KMS-11 (cell line): ENCODE results near the gene COL18A1.
"Not testable (repeated sequence)": the region's sequence is repeated elsewhere in the genome, so short reads cannot be mapped to it uniquely, and the experiment has no call there.

Experiments
- H2AFZ ChIP-seq: fragments of 200-600 bp; sonication (generic); 2 replicates; pipeline ENCODE4 v1.6.1; 2016; ENCODE audit warnings: antibody characterized with exemption, mixed run types, low read depth
- H3K27ac ChIP-seq: fragments of 200-600 bp; sonication (generic); 2 replicates; pipeline ENCODE4 v1.6.1; 2016; ENCODE audit warnings: mild to moderate bottlenecking, mixed run types
- H3K27me3 ChIP-seq: fragments of 200-600 bp; sonication (generic); 2 replicates; pipeline ENCODE4 v1.6.1; 2017; ENCODE audit warnings: mild to moderate bottlenecking, low read depth, mixed run types, moderate library complexity; ENCODE audit not compliant: insufficient read depth
- H3K36me3 ChIP-seq: fragments of 200-600 bp; sonication (generic); 2 replicates; pipeline ENCODE4 v1.6.1; 2017; ENCODE audit warnings: mild to moderate bottlenecking, mixed run types; ENCODE audit not compliant: insufficient read depth
- H3K4me1 ChIP-seq: fragments of 200-600 bp; sonication (generic); 2 replicates; pipeline ENCODE4 v1.6.1; 2016; ENCODE audit warnings: mild to moderate bottlenecking, low read depth, mixed run types; ENCODE audit not compliant: poor library complexity, severe bottlenecking
- H3K4me2 ChIP-seq: fragments of 200-600 bp; sonication (generic); 2 replicates; pipeline ENCODE4 v1.7.0; 2016; ENCODE audit warnings: mild to moderate bottlenecking, mixed run types
- H3K4me3 ChIP-seq: fragments of 200-600 bp; sonication (generic); IDR thresholded peaks from 2 replicates; pipeline ENCODE4 v1.6.1; 2017; ENCODE audit warnings: low read depth, low read length, mixed read lengths; ENCODE audit not compliant: insufficient read depth
- H3K79me2 ChIP-seq: fragments of 200-600 bp; sonication (generic); 2 replicates; pipeline ENCODE4 v1.6.1; 2016; ENCODE audit warnings: low read depth, mixed run types; ENCODE audit not compliant: insufficient read depth
- H3K9ac ChIP-seq: fragments of 200-600 bp; sonication (generic); 2 replicates; pipeline ENCODE4 v1.6.1; 2016; ENCODE audit warnings: mild to moderate bottlenecking, mixed run types
- H4K20me1 ChIP-seq: fragments of 200-600 bp; sonication (generic); 2 replicates; pipeline ENCODE4 v1.6.1; 2016; ENCODE audit warnings: mild to moderate bottlenecking, mixed run types; ENCODE audit not compliant: insufficient read depth
- TF ChIP-seq, protein P1 (sequence below): fragments of 200-600 bp; sonication (generic); conservative IDR thresholded peaks from 2 replicates; pipeline ENCODE4 v1.6.1; 2017; ENCODE audit warnings: low read depth, mild to moderate bottlenecking, antibody characterized with exemption, low read length, moderate library complexity, mixed read lengths

The COL18A1 gene

DNA sequence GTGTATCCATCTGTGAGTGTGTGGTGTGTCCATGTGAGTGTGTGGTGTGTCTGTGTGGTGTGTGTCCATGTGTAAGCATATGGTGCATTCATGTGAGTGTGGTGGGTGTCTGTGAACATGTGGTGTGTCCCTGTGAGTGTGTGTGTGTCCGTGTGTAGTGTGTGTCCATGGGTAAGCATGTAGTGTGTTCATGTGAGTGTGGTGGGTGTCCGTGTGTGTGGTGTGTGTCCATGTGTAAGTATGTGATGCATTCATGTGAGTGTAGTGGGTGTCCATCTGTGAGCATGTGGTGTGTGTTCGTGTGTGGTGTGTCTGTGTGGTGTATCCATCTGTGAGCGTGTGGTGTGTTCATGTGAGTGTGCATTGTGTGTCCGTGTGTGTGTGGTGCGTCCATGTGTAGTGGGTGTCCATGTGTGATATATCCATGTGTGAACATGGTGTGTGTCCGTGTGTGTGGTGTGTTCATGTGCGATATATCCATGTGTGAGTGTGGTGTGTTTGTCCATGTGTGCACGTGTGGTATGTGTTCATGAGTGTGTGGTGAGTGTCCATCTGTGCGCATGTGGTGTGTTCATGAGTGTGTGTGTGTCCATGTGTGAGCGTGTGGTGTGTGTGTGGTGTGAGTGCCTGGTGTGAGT, 124.9 kb downstream of the COL18A1 start:
- Histone ChIP-seq H4K20me1 (no peaks in the 10 kb centered on the region), H3K79me2 (no peaks in the 10 kb centered on the region; the same call in 1 of the 2 replicates), H3K27me3 (no peaks in the 10 kb centered on the region), H3K4me2 (no peak overlapping the region), H3K4me3 (no peak overlapping the region), H2AFZ (no peak overlapping the region), H3K36me3 (peaks cover 6% of the 10 kb centered on the region; the same call in 1 of the 2 replicates), H3K4me1 (no peaks in the 10 kb centered on the region), H3K9ac (no peak overlapping the region), H3K27ac (no peak overlapping the region)
- TF ChIP-seq, protein P1, sequence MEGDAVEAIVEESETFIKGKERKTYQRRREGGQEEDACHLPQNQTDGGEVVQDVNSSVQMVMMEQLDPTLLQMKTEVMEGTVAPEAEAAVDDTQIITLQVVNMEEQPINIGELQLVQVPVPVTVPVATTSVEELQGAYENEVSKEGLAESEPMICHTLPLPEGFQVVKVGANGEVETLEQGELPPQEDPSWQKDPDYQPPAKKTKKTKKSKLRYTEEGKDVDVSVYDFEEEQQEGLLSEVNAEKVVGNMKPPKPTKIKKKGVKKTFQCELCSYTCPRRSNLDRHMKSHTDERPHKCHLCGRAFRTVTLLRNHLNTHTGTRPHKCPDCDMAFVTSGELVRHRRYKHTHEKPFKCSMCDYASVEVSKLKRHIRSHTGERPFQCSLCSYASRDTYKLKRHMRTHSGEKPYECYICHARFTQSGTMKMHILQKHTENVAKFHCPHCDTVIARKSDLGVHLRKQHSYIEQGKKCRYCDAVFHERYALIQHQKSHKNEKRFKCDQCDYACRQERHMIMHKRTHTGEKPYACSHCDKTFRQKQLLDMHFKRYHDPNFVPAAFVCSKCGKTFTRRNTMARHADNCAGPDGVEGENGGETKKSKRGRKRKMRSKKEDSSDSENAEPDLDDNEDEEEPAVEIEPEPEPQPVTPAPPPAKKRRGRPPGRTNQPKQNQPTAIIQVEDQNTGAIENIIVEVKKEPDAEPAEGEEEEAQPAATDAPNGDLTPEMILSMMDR = no peak

DNA sequence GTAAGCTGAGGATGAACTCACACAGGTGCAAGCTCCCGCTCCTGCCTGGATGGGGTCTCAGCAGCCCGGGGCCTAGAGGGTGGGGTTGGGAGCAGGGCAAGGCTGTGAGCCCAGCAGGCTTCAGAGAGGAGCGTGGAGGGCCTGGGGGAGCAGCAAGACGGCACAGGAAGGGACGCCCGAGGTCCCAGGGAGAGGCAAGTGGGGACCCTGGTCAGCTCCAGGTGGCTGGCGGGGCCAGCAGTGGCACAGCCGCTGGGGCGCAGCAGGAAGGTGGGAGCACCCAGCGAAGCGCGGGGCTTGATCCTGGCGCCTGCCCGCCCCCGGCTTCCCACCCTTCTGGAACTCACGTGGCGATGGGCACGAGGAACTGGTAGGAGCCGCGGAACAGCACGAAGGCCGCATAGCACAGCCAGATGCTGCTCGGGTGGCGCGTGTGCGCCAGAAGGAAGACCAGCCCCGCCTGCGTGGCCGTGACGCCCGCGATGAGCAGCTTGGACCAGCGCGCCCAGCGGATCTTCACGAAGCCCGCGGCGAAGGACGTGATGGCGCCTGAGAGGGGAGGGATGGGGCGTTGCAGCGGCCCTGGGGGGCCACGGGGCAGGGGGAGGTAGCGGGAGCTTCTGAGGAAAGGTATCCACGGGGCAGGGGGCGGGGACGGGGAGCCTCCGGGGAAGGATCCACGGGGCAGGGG, 125.6 kb downstream of the COL18A1 start:
- Histone ChIP-seq H3K4me1 (no peaks in the 10 kb centered on the region), H3K4me2 (no peak overlapping the region), H3K79me2 (no peaks in the 10 kb centered on the region; the same call in 1 of the 2 replicates), H3K9ac (no peak overlapping the region), H4K20me1 (no peaks in the 10 kb centered on the region), H3K36me3 (peaks cover 6% of the 10 kb centered on the region; the same call in 1 of the 2 replicates), H3K27me3 (no peaks in the 10 kb centered on the region), H3K27ac (no peak overlapping the region), H3K4me3 (no peak overlapping the region), H2AFZ (no peak overlapping the region)
- TF ChIP-seq, protein P1 = no peak

DNA sequence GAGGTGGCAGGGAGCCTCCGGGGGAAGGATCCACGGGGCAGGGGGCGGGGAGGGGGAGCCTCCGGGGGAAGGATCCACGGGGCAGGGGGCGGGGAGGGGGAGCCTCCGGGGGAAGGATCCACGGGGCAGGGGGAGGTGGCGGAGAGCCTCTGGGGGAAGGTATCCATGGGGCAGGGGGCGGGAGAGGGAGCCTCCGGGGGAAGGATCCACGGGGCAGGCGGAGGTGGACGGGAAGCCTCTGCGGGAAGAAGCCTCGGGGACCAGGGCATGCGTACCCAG, 126.1 kb downstream of the COL18A1 start:
- not testable (repeated sequence) for H3K4me3 ChIP-seq, H3K79me2 ChIP-seq, H4K20me1 ChIP-seq, H2AFZ ChIP-seq, H3K27ac ChIP-seq, H3K36me3 ChIP-seq, H3K9ac ChIP-seq, H3K27me3 ChIP-seq, H3K4me1 ChIP-seq, H3K4me2 ChIP-seq

DNA sequence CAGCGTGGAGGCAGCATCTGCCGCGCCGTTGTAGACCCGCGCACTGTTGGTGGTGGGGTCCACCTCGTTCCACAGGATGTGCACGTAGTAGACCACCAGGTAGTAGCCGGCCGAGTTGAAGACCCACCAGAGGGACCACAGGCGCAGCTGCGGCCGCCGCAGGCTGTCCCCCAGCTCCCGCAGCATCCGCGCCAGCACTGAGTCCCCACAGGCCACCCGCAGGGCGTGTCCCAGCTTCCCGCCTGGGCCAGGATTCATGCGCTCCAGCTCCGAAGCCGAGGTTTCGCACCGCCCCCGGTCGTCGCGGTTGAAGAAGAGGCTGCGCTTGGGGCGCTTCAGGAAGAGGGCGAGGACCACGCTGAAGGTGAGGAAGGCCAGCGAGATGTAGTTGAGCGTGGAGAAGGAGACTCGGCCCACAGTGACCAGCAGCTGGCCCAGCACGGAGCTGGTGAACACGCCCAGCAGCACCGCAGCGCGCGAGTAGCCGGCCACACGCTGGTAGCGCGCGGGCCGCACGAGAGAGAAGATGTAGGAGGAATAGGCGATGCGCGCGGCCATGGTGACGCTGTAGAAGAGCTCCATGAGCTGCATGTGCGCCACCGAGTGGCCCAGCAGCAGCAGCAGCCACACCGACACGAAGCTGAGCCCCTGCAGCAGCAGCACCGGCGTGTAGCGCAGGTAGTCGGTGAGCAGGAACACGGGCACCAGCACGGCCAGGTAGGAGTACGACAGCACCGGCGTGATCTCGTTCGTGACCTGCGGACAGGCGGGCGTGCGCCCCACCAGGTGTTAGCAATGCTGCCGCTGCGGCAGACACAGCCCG, 126.6 kb downstream of the COL18A1 start:
- TF ChIP-seq, protein P1 = no peak
- Histone ChIP-seq H3K4me1 (no peaks in the 10 kb centered on the region), H2AFZ (no peak overlapping the region), H3K9ac (no peak overlapping the region), H3K27me3 (no peaks in the 10 kb centered on the region), H3K27ac (no peak overlapping the region), H3K4me3 (no peak overlapping the region), H4K20me1 (no peaks in the 10 kb centered on the region), H3K4me2 (no peak overlapping the region), H3K79me2 (no peaks in the 10 kb centered on the region; the same call in 1 of the 2 replicates), H3K36me3 (peaks cover 6% of the 10 kb centered on the region; the same call in 1 of the 2 replicates)
